Measurements from ENCODE around the gene EPS8L2.

DNA sequence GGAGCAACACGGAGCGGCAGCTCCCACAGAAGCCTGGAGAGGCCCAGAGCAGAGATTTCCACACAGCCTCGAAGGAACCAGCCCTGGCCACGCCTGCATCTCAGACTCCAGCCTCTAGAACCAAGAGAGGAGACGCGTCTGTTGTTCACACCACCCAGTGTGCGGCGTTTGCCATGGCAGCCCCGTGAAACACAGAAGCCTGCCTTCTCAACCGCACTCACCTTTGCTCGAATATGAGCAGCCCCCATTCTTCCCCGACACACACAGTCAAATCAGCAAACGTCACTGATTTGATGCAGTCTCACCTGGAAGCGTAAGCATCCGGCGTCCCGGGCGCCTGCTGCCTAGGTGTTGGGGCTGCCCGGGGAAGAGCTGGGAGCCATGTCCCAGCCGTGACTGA is 27.0 kb downstream of the EPS8L2 start:
- TF ChIP-seq, protein P1, sequence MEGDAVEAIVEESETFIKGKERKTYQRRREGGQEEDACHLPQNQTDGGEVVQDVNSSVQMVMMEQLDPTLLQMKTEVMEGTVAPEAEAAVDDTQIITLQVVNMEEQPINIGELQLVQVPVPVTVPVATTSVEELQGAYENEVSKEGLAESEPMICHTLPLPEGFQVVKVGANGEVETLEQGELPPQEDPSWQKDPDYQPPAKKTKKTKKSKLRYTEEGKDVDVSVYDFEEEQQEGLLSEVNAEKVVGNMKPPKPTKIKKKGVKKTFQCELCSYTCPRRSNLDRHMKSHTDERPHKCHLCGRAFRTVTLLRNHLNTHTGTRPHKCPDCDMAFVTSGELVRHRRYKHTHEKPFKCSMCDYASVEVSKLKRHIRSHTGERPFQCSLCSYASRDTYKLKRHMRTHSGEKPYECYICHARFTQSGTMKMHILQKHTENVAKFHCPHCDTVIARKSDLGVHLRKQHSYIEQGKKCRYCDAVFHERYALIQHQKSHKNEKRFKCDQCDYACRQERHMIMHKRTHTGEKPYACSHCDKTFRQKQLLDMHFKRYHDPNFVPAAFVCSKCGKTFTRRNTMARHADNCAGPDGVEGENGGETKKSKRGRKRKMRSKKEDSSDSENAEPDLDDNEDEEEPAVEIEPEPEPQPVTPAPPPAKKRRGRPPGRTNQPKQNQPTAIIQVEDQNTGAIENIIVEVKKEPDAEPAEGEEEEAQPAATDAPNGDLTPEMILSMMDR (IDR thresholded peaks at IDR 0.05) = no peak
- no peak for TF ChIP-seq POLR2A (IDR thresholded peaks at IDR 0.05)
